Stimulated activated CD4-positive, alpha-beta T cell treated with anti-CD3 and anti-CD28 coated beads, Interleukin-2, amount 100 ng/mL, for 24 hours (primary cell): ENCODE measurements around the gene VWA5A.

Experiments
- DNase-seq, 2 donors: peaks; one replicate each; pipeline ENCODE4 v3.0.0-alpha.2; 2020

Gene VWA5A

DNA sequence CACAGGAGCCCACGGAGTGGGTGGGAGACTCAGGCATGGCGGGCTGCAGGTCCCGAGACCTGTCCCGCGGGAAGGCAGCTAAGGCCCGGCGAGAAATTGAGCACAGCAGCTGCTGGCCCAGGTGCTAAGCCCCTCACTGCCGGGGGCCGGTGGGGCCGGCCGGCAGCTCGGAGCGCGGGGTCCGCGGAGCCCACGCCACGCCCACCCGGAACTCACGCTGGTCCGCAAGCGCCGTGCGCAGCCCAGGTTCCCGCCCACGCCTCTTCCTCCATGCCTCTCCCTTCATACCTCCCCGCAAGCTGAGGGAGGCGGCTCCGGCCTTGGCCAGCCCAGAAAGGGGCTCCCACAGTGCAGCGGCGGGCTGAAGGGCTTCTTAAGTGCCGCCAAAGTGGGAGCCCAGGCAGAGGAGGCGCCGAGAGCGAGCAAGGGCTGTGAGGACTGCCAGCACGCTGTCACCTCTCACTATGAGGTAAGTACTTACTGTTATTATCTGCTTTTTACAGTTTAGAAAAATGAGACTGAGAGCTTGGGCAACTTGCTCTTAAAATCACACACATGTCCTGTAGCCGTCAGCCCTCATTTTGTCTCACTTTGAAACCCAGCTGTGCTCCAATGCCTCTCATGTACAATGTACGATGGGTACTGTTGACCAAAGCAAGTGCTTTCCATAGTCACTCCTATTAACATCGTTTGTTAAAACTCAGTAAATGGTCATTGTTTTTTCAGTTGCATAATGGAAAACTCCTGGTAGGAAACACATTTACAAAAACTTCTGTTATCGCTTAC is 55.7 kb downstream of the VWA5A start:
- DNase-seq, result no peak

DNA sequence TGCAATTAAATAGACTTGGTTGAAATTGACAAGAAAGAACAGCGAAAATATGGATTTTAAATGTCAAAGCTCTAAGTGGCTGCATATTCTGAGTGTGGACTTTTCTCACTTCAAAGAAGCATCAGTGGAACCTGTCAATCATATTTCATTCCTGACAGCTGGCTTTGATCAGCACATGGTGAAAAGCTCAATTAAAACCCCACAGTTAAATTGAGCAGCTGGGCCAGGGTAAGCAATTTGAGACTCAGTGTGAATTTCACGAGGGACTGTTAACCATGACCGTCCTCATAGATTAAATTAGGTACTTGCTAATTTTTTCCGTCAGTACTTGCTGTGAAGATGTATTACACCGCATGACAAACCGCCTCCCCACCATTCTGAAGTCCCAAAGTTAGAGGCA is 56.9 kb downstream of the VWA5A start:
- DNase-seq, result no peak

DNA sequence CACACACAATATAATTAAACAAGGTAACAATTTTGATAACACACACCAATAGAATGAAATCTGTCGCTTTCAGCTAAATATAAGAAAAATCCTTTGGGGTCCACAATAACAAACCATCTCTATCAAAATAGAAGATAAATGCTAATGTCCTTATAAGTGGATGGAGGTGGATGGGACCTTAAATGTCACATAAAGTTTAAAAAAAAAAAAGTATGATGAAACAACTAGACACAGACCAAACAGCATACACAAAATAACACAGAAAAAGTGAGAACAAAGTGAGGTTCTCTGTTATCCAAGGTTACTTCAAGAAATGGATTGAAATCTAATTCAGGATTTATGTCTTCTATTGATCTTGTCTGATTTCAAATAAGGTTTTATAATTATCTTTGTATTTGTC is 57.3 kb downstream of the VWA5A start:
- no peak for DNase-seq

DNA sequence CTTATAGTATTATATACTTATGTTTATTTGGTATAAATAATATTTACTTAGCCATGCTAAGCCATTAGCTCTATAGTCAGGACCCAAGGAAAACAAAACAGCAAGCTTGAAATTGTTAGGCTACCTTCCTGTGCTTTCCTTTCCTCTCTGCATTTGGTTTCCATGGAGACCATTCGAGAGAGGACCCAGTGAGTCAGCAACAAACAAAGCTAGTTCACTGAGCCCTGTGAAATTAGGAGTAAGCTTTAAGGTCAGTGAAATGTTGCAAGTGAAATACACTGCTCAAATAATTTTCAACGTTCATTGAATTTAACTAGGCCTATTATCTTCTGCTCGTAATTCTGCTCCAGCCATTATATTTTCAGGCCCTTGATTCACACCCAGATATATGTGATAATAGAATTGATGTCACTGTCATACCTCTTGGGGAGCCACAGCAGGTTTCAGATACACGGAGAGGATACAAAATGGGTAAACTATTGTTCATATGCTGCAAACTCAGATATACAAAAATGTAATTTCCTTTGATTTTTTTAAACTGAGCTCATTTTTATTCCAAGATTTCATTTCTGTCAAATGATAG is 58.8 kb downstream of the VWA5A start:
- no peak for DNase-seq

DNA sequence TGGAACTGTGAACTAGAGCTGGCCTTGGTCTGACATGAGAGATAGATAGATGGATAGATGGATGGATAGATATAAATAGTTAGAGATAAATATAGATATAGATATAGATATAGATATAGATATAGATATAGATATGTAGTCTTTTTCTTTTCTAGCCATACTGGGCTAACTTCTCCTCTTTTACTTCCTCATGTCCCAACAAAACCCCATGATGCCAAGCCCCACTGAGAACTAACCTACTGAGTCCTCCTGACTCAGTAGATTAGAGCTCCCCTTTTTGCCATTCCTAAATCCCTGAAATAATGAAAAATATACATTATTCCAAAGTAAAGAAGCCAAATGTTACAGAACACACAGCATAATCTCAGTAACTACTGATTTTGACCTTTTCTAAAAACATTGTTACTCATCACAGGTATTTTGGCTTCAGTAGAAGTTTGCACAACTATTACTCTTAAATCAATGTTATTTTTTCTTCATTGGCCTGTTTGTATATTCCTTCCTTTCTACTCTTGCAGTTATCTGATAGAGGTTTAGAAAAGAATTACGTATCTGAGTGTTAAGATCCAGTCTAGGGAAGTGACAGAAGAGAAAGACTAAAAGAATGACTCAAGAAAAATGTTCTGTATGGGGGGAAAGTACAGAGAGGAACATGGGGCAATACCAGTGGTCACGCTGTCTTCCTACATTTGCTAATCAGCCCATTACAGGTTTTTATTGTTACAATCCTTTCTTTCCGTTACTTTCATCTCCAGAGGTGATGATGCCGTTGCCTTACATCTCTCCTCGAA is 61.9 kb downstream of the VWA5A start:
- no peak for DNase-seq

- no peak for DNase-seq
Measured at GRCh38 chr11:124179310-124179709, 64.1 kb downstream of the VWA5A start.

GRCh38 chr11:124183068-124183467 is 67.8 kb downstream of the VWA5A start, which contains the start of gene OR10D3:
Gene OR10D3 (plus strand): TSS chr11:124183345. CDS start chr11:124185270, 1,925 bp downstream.
- DNase-seq, result no peak

DNA sequence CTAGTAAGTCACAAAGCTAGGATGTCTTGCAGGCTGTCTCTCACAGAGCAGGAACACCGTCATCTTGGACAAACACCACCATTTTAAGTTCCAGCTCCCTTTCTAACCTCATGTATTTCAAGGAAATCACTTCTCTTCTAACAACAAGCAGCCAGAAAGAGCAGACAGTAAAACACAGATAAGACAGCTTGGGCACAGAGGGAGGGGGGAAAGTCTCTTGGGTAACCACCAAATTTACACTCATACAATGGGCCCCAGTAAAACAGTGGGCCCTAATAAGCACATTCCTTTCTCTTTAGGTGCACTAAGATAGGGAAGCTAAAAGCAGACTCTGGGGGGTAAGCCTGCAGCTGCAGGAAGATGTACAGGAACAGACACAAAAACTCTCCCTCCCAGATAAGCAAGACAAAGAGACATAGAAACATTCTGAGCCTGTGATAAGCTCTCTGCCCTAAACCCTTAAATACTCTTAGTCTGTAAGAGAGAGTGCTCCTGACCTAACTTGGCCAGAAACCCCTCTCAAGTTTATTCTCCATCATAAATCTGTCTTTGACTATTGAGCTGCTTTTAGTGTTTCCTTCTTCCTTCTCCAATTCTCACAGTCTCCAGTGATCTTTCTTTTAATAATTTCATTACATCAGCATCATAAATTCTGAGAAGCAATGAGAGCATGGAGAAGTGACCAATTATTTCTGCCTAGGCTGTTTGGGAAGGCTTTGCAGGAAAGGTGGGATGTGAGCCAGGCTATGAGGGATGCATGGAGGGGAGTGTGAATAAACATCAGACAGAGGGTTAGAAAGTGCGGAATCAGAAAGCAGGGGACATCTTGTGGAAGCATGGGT is 75.3 kb downstream of the VWA5A start:
- no peak for DNase-seq

DNA sequence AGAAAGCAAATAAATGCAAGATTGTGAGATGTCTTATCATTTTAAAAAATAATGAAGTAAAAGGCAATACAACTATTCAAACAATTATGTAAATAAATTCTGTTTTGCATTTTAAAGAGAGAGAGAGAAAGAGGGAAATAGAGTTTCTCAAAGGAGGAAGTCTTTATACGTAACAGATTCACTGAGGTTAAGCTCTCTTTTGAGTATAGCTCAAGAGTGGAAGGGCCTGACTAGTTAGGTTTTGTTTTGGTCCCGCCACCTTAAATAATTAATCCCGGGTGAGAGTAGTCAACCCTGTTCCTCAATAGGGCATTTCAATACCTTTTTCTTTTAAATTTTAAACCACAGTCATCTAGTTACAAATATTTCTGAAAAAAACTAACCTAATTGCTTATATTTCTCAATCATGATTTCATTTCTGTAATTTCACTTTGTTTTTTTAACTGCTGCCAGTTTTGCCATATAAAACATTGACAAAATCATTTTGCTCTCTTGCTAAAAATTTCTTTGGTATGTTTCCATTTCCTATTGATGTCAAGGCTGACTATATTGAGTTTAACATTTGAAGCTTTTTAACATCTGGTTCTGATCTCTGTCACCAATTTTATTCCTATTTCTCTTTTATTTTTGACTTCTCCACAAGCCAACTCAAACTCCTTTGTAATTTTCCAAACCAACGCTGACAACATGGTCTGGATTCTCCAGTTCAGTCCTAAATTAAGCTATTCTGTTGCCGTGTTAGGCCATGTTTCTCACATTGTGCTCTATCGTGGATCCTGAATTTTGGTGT is 78.2 kb downstream of the VWA5A start:
- no peak for DNase-seq

- no peak for DNase-seq
Measured at GRCh38 chr11:124194293-124195188, 79.3 kb downstream of the VWA5A start.

DNA sequence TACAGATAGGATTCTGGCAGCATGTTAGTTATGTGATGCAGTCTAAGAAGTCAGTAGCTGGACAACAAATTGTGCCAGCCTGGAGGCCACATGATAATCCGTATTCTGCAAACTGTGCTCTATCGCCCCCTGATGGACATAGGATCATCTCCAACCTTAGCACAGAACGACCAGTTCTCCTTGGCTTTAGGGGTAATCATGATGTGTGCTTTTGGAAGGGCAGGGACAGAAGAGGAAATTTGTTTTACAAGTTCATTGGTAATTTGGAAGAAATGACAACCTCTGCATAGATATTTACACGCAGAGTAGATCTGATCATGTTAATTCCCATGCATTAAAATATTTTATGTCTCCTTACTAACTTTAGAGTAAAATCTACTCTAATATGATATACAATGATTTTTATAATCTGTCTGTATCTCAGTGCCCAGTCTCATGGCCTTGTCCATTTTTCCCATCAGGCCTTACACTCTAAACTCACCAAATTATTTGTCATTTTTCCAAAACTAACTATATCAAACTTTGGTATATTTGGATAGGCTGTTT is 80.0 kb downstream of the VWA5A start:
- DNase-seq, result peak; percentile 39 to 53
